Measurements from ENCODE around the gene MRPL50.

Gene MRPL50

DNA sequence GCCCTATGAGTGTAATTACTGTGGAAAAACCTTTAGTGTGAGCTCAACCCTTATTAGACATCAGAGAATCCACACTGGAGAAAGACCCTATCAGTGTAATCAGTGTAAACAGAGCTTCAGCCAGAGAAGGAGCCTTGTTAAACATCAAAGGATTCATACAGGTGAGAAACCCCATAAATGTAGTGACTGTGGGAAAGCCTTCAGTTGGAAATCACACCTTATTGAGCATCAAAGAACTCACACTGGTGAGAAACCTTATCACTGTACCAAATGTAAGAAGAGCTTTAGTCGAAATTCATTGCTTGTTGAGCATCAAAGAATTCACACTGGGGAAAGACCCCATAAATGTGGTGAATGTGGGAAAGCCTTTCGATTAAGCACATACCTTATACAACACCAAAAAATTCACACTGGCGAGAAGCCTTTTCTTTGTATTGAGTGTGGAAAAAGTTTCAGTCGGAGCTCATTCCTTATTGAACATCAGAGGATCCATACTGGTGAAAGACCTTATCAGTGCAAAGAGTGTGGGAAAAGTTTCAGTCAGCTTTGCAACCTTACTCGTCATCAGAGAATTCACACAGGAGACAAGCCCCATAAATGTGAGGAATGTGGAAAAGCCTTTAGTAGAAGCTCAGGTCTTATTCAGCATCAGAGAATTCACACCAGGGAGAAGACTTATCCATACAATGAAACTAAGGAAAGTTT is 10.1 kb upstream of the MRPL50 start:
- TF ChIP-seq, protein P1, sequence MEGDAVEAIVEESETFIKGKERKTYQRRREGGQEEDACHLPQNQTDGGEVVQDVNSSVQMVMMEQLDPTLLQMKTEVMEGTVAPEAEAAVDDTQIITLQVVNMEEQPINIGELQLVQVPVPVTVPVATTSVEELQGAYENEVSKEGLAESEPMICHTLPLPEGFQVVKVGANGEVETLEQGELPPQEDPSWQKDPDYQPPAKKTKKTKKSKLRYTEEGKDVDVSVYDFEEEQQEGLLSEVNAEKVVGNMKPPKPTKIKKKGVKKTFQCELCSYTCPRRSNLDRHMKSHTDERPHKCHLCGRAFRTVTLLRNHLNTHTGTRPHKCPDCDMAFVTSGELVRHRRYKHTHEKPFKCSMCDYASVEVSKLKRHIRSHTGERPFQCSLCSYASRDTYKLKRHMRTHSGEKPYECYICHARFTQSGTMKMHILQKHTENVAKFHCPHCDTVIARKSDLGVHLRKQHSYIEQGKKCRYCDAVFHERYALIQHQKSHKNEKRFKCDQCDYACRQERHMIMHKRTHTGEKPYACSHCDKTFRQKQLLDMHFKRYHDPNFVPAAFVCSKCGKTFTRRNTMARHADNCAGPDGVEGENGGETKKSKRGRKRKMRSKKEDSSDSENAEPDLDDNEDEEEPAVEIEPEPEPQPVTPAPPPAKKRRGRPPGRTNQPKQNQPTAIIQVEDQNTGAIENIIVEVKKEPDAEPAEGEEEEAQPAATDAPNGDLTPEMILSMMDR (IDR thresholded peaks at IDR 0.05; ENCODE audit: low read depth, low read length, missing control alignments), result no peak
- no peak overlapping the region for H3K4me3 ChIP-seq (ENCODE audit: low read depth, low read length)
- DNase-seq (ENCODE audit: low read depth), result no peak

DNA sequence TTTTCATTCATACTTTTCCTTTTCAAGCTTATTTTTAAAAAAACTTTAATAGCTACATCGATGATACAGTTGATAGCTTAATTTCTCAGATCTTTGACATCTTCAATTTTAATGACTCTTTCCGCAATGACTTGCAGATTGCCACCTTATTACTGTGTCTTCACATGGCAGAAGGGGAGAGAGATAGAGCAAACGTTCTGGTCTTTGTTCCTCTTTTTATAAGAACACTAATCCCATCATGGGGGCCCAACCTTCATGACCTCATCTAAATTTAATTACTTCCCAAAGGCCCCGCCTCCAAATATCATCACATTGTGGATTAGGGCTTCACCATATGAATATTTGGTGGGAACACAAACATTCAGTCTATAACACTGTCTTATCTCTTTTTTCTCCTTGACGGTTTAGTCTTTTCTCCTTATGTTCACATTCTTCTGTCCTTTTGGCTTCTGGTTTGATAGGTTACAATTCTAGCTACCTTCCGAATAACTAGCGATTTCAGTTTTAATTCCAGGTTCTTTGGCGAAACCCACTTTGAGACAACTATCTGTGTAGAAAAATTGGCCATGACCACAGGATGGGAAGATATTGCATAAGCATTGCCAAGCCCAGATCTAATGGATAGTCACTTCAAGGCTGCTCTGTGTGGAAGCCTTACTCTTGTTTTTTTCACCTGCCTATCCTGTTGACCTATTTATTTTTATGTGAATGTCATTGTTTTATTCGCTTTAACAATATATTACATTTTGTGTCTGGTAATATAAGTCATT is 5.3 kb upstream of the MRPL50 start:
- DNase-seq (ENCODE audit: low read depth), result no peak
- no peak overlapping the region for H3K4me3 ChIP-seq (ENCODE audit: low read depth, low read length)
- TF ChIP-seq, protein P1 (IDR thresholded peaks at IDR 0.05; ENCODE audit: low read depth, low read length, missing control alignments), result no peak

DNA sequence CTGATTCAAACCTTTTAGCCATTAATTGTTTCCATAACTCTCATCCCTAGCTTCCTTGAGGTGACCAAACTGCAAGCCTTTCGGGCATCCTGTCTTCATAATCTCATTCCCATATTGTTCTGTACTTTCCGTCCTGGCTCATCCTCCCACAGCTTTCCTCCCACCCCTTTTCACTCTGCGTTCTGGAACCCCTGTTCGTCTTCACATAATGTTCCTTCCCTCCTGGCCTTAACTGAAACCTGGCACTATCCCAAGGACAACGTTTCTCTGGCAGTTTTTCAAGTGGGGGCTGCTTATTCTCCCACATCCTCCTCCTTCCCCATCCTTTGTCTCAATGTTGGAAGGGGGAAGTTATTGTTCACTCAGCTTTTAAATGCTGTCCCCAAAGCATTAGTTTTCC is 1.7 kb upstream of the MRPL50 start:
- TF ChIP-seq, protein P1 (IDR thresholded peaks at IDR 0.05; ENCODE audit: low read depth, low read length, missing control alignments), result no peak
- DNase-seq (ENCODE audit: low read depth), result no peak
- H3K4me3 ChIP-seq (ENCODE audit: low read depth, low read length), result peak overlapping the region; percentile 1; the same call in 1 of the 2 replicates

DNA sequence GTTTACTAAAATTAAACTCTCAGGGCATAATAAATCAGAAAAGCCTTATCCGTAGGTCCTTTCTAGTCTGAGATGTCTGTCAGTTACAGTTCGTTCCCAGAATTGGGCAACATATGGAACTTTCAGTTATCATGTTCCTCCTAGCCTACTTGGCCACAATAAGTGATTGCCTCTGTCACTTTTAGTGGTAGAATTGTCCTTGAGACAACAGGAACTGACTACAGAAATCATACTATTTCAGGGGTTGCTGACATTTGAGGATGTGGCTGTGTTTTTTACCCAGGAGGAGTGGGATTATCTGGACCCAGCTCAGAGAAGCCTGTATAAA is 1.2 kb upstream of the MRPL50 start:
- TF ChIP-seq, protein P1 (IDR thresholded peaks at IDR 0.05; ENCODE audit: low read depth, low read length, missing control alignments), result no peak
- DNase-seq (ENCODE audit: low read depth), result no peak
- H3K4me3 ChIP-seq (ENCODE audit: low read depth, low read length), result peak overlapping the region; percentile 80

DNA sequence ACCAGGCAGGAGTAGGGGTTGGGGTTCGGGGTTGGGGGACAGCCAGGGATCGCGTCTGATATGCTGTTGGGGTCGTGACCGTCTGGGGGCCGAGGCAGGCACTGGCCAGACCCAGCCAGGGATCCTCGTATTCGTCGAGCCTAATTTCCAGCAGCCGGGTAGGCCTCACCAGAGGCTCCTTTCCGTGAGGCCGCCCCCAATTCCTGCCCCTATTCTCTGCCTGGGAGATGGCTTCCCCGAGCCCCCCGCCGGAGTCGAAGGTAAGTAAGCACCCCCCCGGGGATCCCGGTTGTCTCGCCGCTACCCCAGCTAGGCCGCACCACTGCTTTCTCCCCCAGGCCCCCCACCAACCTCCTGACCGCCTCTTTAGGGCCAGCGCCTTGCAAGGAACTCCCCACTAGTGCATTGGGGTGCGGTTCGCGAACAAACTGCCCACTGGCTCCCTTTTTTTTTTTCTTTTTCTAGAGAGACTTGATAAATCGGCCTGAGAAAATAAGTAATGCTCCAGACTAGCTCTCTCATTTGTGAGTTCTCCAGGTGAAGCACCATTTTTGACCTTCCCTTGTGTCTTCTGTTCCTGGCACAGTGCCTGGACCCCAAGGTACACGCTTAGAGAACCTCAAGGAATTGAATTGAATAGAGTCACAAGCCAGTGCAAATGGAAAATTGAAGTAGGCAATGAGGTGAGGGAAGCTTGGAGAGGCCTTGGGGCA is 668 bp upstream of the MRPL50 start:
- TF ChIP-seq, protein P1 (IDR thresholded peaks at IDR 0.05; ENCODE audit: low read depth, low read length, missing control alignments), result no peak
- DNase-seq (ENCODE audit: low read depth), result no peak
- peak overlapping the region; percentile 80 for H3K4me3 ChIP-seq (ENCODE audit: low read depth, low read length)

DNA sequence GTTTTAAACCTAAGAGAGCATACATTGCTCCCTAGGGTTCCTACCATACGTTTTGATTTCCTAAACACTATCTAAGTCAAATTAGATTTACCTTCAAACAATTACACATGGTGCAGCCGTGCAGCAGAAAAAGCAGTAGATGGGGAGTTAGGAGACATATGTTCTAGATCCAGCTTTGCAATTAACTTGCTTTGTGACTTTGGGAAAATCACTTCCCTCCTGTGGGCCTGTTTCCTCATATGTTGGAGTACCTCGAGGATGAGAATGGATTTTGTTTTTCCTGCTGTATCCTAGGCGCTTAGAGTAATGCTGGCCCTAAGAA is 711 bp downstream of the MRPL50 start:
- DNase-seq (ENCODE audit: low read depth), result no peak
- peak overlapping the region; percentile 59 for H3K4me3 ChIP-seq (ENCODE audit: low read depth, low read length)
- TF ChIP-seq, protein P1 (IDR thresholded peaks at IDR 0.05; ENCODE audit: low read depth, low read length, missing control alignments), result no peak
